HepG2 (cell line): ENCODE results near the gene UTS2R. TPM values are rescaled to one million over a fixed set of nuclear protein-coding genes. Genes with fewer than 3 reads are reported as not detected.

Experiments used
- FOXP4 ChIP-seq: sonication (generic); formaldehyde crosslinking; IDR thresholded peaks from 2 replicates; pipeline ENCODE4 v1.4.0; 2020; ENCODE audit warnings: missing genetic modification reagents
- HOXA3 ChIP-seq: sonication (generic); formaldehyde crosslinking; IDR thresholded peaks from 2 replicates; pipeline ENCODE4 v1.5.0; 2020; ENCODE audit warnings: missing genetic modification reagents
- KDM1A ChIP-seq: IDR thresholded peaks from 2 replicates; pipeline ENCODE4 v1.6.1; 2016; ENCODE audit warnings: missing compliant biosample characterization
- KIAA2018 ChIP-seq: sonication (generic); formaldehyde crosslinking; IDR thresholded peaks from 2 replicates; pipeline ENCODE4 v1.5.0; 2020; ENCODE audit warnings: mild to moderate bottlenecking, missing genetic modification reagents, borderline replicate concordance
- MIXL1 ChIP-seq: IDR thresholded peaks from 2 replicates; pipeline ENCODE4 v1.6.1; 2016
- POLR2A ChIP-seq, 2 experiments: IDR thresholded peaks; 2 replicates each; pipeline ENCODE4 v1.6.1; 2011; ENCODE audit warnings: low read depth in 2 of 2, low read length in 2 of 2, mild to moderate bottlenecking in 1 of 2, moderate library complexity in 1 of 2; ENCODE audit not compliant: insufficient read depth in 1 of 2
- SP2 ChIP-seq: sonication (generic); formaldehyde crosslinking; IDR thresholded peaks from 2 replicates; pipeline ENCODE4 v1.5.1; 2020; ENCODE audit warnings: mild to moderate bottlenecking, missing genetic modification reagents
- SRY ChIP-seq: sonication (generic); formaldehyde crosslinking; IDR thresholded peaks from 2 replicates; pipeline ENCODE4 v1.8.0; 2022; ENCODE audit warnings: mild to moderate bottlenecking, missing genetic modification reagents
- TCF7L2 ChIP-seq: IDR thresholded peaks from 2 replicates; pipeline ENCODE4 v1.6.1; 2011; ENCODE audit warnings: mild to moderate bottlenecking, low read depth, low read length, moderate library complexity
- TIGD3 ChIP-seq: sonication (generic); formaldehyde crosslinking; IDR thresholded peaks from 2 replicates; pipeline ENCODE4 v1.5.1; 2020; ENCODE audit warnings: mild to moderate bottlenecking, missing genetic modification reagents, borderline replicate concordance
- ZBTB20 ChIP-seq: sonication (generic); formaldehyde crosslinking; IDR thresholded peaks from 2 replicates; pipeline ENCODE4 v1.8.1; 2023; ENCODE audit warnings: missing genetic modification reagents, low read depth, mild to moderate bottlenecking, borderline replicate concordance
- ZBTB4 ChIP-seq: sonication (generic); formaldehyde crosslinking; IDR thresholded peaks from 2 replicates; pipeline ENCODE4 v1.4.0; 2020; ENCODE audit warnings: missing genetic modification reagents, mild to moderate bottlenecking, borderline replicate concordance
- ZFX ChIP-seq: sonication (generic); formaldehyde crosslinking; IDR thresholded peaks from 2 replicates; pipeline ENCODE4 v1.4.0; 2020; ENCODE audit warnings: mild to moderate bottlenecking, low read depth, missing genetic modification reagents, moderate library complexity
- ZNF317 ChIP-seq: sonication (generic); formaldehyde crosslinking; IDR thresholded peaks from 2 replicates; pipeline ENCODE4 v1.5.0; 2020; ENCODE audit warnings: mild to moderate bottlenecking, missing genetic modification reagents
- ZNF501 ChIP-seq: sonication (generic); formaldehyde crosslinking; IDR thresholded peaks from 2 replicates; pipeline ENCODE4 v1.5.1; 2020; ENCODE audit warnings: mild to moderate bottlenecking, moderate library complexity, missing genetic modification reagents
- ZNF768 ChIP-seq: sonication (generic); formaldehyde crosslinking; IDR thresholded peaks from 2 replicates; pipeline ENCODE4 v1.4.0; 2020; ENCODE audit warnings: missing genetic modification reagents
- polyA plus RNA-seq, 8 experiments: library from polyadenylated mRNA; depleted of rRNA in 3 of 8; stranded (reverse) in 7 of 8; unstranded in 1 of 8; fragments of >200 nt; fragmentation: Illumina TruSeq in 4 of 8; extraction: Trizol in 4 of 8; gene quantifications; 2 replicates each; pipeline versions ENCODE4 v1.2.1 to v1.2.3, GENCODE V29; 2011 to 2016; ENCODE audit warnings: low read depth in 4 of 8, missing spikeins in 1 of 8, mixed read lengths in 1 of 8; ENCODE audit not compliant: insufficient read depth in 1 of 8
- total RNA-seq, 5 experiments: library from RNA; depleted of rRNA; stranded (reverse); fragments of >200 nt; fragmentation: Illumina TruSeq; extraction: Trizol; gene quantifications; 2 replicates each; pipeline ENCODE4 v1.2.3, GENCODE V29; 2016; ENCODE audit warnings: low read depth in 1 of 5

UTS2R gene
- total and polyA plus RNA-seq, 2 of the 13 experiments (the other 11 are each of a cell fraction or from before 2014, with no cell fraction given): 0.13 to 0.15 TPM

GRCh38 chr17:82349287-82349701 is 22.3 kb upstream of the UTS2R start (continued):
- TF ChIP-seq ZBTB20: no peak
- peak; percentile 35; the same call in 1 of the 2 replicates for TF ChIP-seq HOXA3
- TF ChIP-seq KDM1A (CRISPR knock-in tag): no peak
- peak; percentile 32; the same call in 1 of the 2 replicates for TF ChIP-seq ZFX (CRISPR knock-in tag)
- 0 out of 2 replicates have a peak, but pooled peaks have one; percentile 37 for TF ChIP-seq ZBTB4
- 0 out of 2 replicates have a peak, but pooled peaks have one; percentile 20 for TF ChIP-seq MIXL1 (CRISPR knock-in tag)
- no peak for TF ChIP-seq POLR2A (IDR thresholded peaks at IDR 0.05; ENCODE audit: insufficient read depth in 1 of 2, low read depth in 2 of 2, low read length in 2 of 2)
- 0 out of 2 replicates have a peak, but pooled peaks have one; percentile 9 for TF ChIP-seq ZNF501 (CRISPR knock-in tag)
- no peak for TF ChIP-seq SP2
- TF ChIP-seq ZNF317 (CRISPR knock-in tag): no peak
- no peak for TF ChIP-seq TIGD3 (CRISPR knock-in tag)
- no peak for TF ChIP-seq KIAA2018 (CRISPR knock-in tag)
- no peak for TF ChIP-seq TCF7L2
- no peak for TF ChIP-seq SRY (CRISPR knock-in tag)
- peak; percentile 39; the same call in 1 of the 2 replicates for TF ChIP-seq FOXP4
- TF ChIP-seq ZNF768 (CRISPR knock-in tag): 0 out of 2 replicates have a peak, but pooled peaks have one; percentile 9
